ENCODE data around the gene COX4I1. TPM values are rescaled to one million over a fixed set of nuclear protein-coding genes. Genes with fewer than 3 reads are reported as not detected.

The COX4I1 gene
- total and polyA plus RNA-seq, 2 donors (not counting 1 experiment from before 2014, with no cell fraction given), result 759 to 813 TPM

GRCh38 chr16:85768199-85768598, 31.3 kb upstream of the COX4I1 start:
- no peak overlapping the region for H3K4me2 ChIP-seq (replicated peaks; ENCODE audit: low read depth, low read length, poor library complexity, severe bottlenecking)
- intact Hi-C loops (cut with micrococcal nuclease), result no loop called here
- WGBS (ENCODE audit: insufficient coverage), result 100% methylated on average over 1 of the region's 2 CpGs

GRCh38 chr16:85770741-85771140, 28.8 kb upstream of the COX4I1 start:
- POLR2A ChIA-PET, result no interaction called here
- CTCF ChIA-PET, result interaction anchor here (1.2 kb wide), 1 partner anchor 23 kb away, joined by 3 read pairs; no protein-coding TSS in a partner anchor
- TF ChIP-seq CTCF (IDR thresholded peaks at IDR 0.05), result no peak
- TF ChIP-seq EZH2 (IDR thresholded peaks at IDR 0.05; ENCODE audit: borderline replicate concordance, insufficient read depth, low read depth, low read length, poor library complexity, severe bottlenecking), result no peak
- Histone ChIP-seq H3K4me3 (ENCODE audit: control extremely low read depth in 1 of 5, extremely low read depth in 1 of 5, insufficient read depth in 1 of 5, low read depth in 2 of 5, low read length in 4 of 5) (no peak overlapping the region), H3K27ac (ENCODE audit: low read length in 2 of 2) (no peak overlapping the region), H3K4me2 (replicated peaks; ENCODE audit: low read depth, low read length, poor library complexity, severe bottlenecking) (no peak overlapping the region), H2AFZ (ENCODE audit: insufficient read depth, low read depth, low read length, poor library complexity, severe bottlenecking) (no peak overlapping the region), H4K20me1 (ENCODE audit: control insufficient read depth, insufficient read depth, low read length, poor library complexity, severe bottlenecking) (no peaks in the 10 kb centered on the region), H3K79me2 (ENCODE audit: control insufficient read depth, insufficient read depth, low read length) (no peaks in the 10 kb centered on the region), H3K36me3 (replicated peaks in 1 of 2; ENCODE audit: control extremely low read depth in 1 of 2, control insufficient read depth in 1 of 2, extremely low read depth in 1 of 2, insufficient read depth in 2 of 2, low read length in 1 of 2) (no peaks in the 10 kb centered on the region), H3K27me3 (replicated peaks in 1 of 4; ENCODE audit: control extremely low read depth in 1 of 4, control insufficient read depth in 3 of 4, insufficient read depth in 4 of 4, low read length in 3 of 4) (no peaks in the 10 kb centered on the region), H3K4me1 (ENCODE audit: control insufficient read depth in 2 of 2, insufficient read depth in 2 of 2, low read length in 2 of 2) (no peaks in the 10 kb centered on the region), H3K9me3 (ENCODE audit: control extremely low read depth in 1 of 3, control insufficient read depth in 2 of 3, insufficient read depth in 1 of 3, low read length in 2 of 3) (no peaks in the 10 kb centered on the region), H3K9ac (ENCODE audit: low read length) (no peak overlapping the region)
- Mint-ChIP-seq H3K4me3 (no peak overlapping the region), H3K9me3 (ENCODE audit: insufficient read depth) (no peaks in the 10 kb centered on the region), H3K4me1 (no peaks in the 10 kb centered on the region), H3K27me3 (no peaks in the 10 kb centered on the region), H3K27ac (no peak overlapping the region)
- DNase-seq, result no peak
- intact Hi-C loops (cut with micrococcal nuclease), result no loop called here
- WGBS (ENCODE audit: insufficient coverage), result 95% methylated on average over 3 of the region's 6 CpGs
- ATAC-seq (ENCODE audit: low read depth), result no peak

More at GRCh38 chr16:85768199-85768598, 31.3 kb upstream of the COX4I1 start:
- Histone ChIP-seq H3K36me3 (replicated peaks in 1 of 2; ENCODE audit: control extremely low read depth in 1 of 2, control insufficient read depth in 1 of 2, extremely low read depth in 1 of 2, insufficient read depth in 2 of 2, low read length in 1 of 2) (no peaks in the 10 kb centered on the region), H3K9me3 (ENCODE audit: control extremely low read depth in 1 of 3, control insufficient read depth in 2 of 3, insufficient read depth in 1 of 3, low read length in 2 of 3) (no peaks in the 10 kb centered on the region), H2AFZ (ENCODE audit: insufficient read depth, low read depth, low read length, poor library complexity, severe bottlenecking) (no peak overlapping the region), H3K4me1 (ENCODE audit: control insufficient read depth in 2 of 2, insufficient read depth in 2 of 2, low read length in 2 of 2) (no peaks in the 10 kb centered on the region), H4K20me1 (ENCODE audit: control insufficient read depth, insufficient read depth, low read length, poor library complexity, severe bottlenecking) (no peaks in the 10 kb centered on the region), H3K79me2 (ENCODE audit: control insufficient read depth, insufficient read depth, low read length) (no peaks in the 10 kb centered on the region), H3K9ac (ENCODE audit: low read length) (no peak overlapping the region), H3K27ac (ENCODE audit: low read length in 2 of 2) (no peak overlapping the region), H3K4me3 (ENCODE audit: control extremely low read depth in 1 of 5, extremely low read depth in 1 of 5, insufficient read depth in 1 of 5, low read depth in 2 of 5, low read length in 4 of 5) (no peak overlapping the region), H3K27me3 (replicated peaks in 1 of 4; ENCODE audit: control extremely low read depth in 1 of 4, control insufficient read depth in 3 of 4, insufficient read depth in 4 of 4, low read length in 3 of 4) (no peaks in the 10 kb centered on the region)
- Mint-ChIP-seq H3K27ac (no peak overlapping the region), H3K9me3 (ENCODE audit: insufficient read depth) (no peaks in the 10 kb centered on the region), H3K4me1 (peaks cover 2% of the 10 kb centered on the region), H3K4me3 (no peak overlapping the region), H3K27me3 (no peaks in the 10 kb centered on the region)
- ChIA-PET CTCF (no interaction called here), POLR2A (no interaction called here)
- no peak for TF ChIP-seq CTCF (IDR thresholded peaks at IDR 0.05)
- DNase-seq (no peak), ATAC-seq (ENCODE audit: low read depth) (no peak)

All from B cell (primary cell).